SU-DHL-6 (cell line): ENCODE measurements around the gene DOCK9.

ENCODE experiments used
- H2AFZ ChIP-seq: fragments of 200-600 bp; sonication (generic); 2 replicates; pipeline ENCODE4 v1.6.1; 2014; ENCODE audit warnings: low read depth, mild to moderate bottlenecking, moderate library complexity, mixed read lengths, antibody characterized with exemption, low read length; ENCODE audit not compliant: severe bottlenecking
- H3F3A ChIP-seq: fragments of 200-600 bp; shearing (Covaris generic); 2 replicates; pipeline ENCODE4 v1.6.0; 2016; ENCODE audit warnings: antibody characterized with exemption, mild to moderate bottlenecking; ENCODE audit not compliant: insufficient read depth
- H3K27ac ChIP-seq: fragments of 200-600 bp; sonication (generic); 2 replicates; pipeline ENCODE4 v1.5.1; 2016; ENCODE audit warnings: low read depth, mild to moderate bottlenecking, low read length, moderate library complexity, mixed read lengths
- H3K27me3 ChIP-seq: fragments of 200-600 bp; sonication (generic), shearing (Covaris generic); 2 replicates; pipeline ENCODE4 v1.6.0; 2014; ENCODE audit warnings: mild to moderate bottlenecking, low read length
- H3K36me3 ChIP-seq: fragments of 200-600 bp; sonication (generic); 2 replicates; pipeline ENCODE4 v1.6.1; 2014; ENCODE audit warnings: mild to moderate bottlenecking, low read length, mixed read lengths
- H3K4me2 ChIP-seq: fragments of 300-600, 200-600 bp; shearing (Covaris generic), sonication (generic); 2 replicates; pipeline ENCODE4 v1.6.0; 2014; ENCODE audit warnings: low read length, low read depth, mild to moderate bottlenecking; ENCODE audit not compliant: poor library complexity, severe bottlenecking
- H3K4me3 ChIP-seq: fragments of 200-600 bp; sonication (generic); 2 replicates; pipeline ENCODE4 v1.5.1; 2014; ENCODE audit warnings: antibody characterized with exemption, low read length, mild to moderate bottlenecking, mixed read lengths; ENCODE audit not compliant: insufficient read depth, poor library complexity, severe bottlenecking
- H3K79me2 ChIP-seq: fragments of 200-600 bp; sonication (generic); 2 replicates; pipeline ENCODE4 v1.6.1; 2014; ENCODE audit warnings: mild to moderate bottlenecking, low read length, moderate library complexity; ENCODE audit not compliant: insufficient read depth
- H3K9ac ChIP-seq: fragments of 200-600 bp; sonication (generic); 2 replicates; pipeline ENCODE4 v1.7.0; 2014; ENCODE audit warnings: mild to moderate bottlenecking, low read length
- H3K9me2 ChIP-seq: fragments of 200-600 bp; sonication (generic); replicated peaks from 2 replicates; pipeline ENCODE4 v1.6.1; 2014; ENCODE audit warnings: low read length; ENCODE audit not compliant: insufficient read depth
- H3K9me3 ChIP-seq: fragments of 200-600 bp; sonication (generic); 2 replicates; pipeline ENCODE4 v1.6.1; 2014; ENCODE audit warnings: low read length, mixed read lengths; ENCODE audit not compliant: insufficient read depth
- H4K20me1 ChIP-seq: fragments of 200-600 bp; sonication (generic); 2 replicates; pipeline ENCODE4 v1.6.1; 2014; ENCODE audit warnings: low read depth, mild to moderate bottlenecking, antibody characterized with exemption, low read length, moderate library complexity, mixed read lengths
- CTCF ChIP-seq: fragments of 200-600 bp; sonication (generic); IDR thresholded peaks from one replicate; pipeline ENCODE4 v1.5.1; 2017; ENCODE audit warnings: antibody characterized with exemption, mild to moderate bottlenecking, low read length, moderate library complexity; ENCODE audit not compliant: insufficient read depth, poor library complexity, severe bottlenecking
- EZH2phosphoT487 ChIP-seq: fragments of 200-600 bp; sonication (generic), shearing (Covaris generic); conservative IDR thresholded peaks from 2 replicates; pipeline ENCODE4 v1.6.1; 2018; ENCODE audit warnings: mild to moderate bottlenecking, antibody characterized with exemption, low read length, moderate library complexity, mixed read lengths

Gene DOCK9

DNA sequence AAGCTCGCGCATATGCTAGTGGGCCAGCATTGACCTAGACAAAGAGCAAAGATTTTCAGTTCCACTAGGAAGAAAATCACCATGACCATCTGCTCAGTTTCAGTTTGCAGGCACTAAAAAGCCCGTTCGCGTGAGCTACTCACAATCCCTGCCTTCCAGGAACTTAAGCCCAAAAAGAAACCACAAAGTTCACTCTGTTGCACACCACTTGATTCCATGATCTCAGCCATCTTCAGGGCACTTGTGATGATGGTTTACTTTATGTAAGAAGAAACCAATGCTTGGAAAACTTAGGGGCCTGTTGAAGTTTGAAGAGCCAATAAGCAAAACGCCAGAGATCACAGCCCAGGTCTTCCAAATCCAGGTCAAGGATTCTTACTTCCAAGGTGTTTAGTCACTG lies 180.4 kb downstream of the DOCK9 start:
- no peaks in the 10 kb centered on the region for H3K36me3 ChIP-seq
- no peaks in the 10 kb centered on the region for H3K9me2 ChIP-seq
- no peaks in the 10 kb centered on the region for H4K20me1 ChIP-seq
- no peak overlapping the region for H2AFZ ChIP-seq
- H3K79me2 ChIP-seq, result no peaks in the 10 kb centered on the region
- H3K9me3 ChIP-seq, result no peaks in the 10 kb centered on the region
- no peak overlapping the region for H3K27ac ChIP-seq
- no peak overlapping the region for H3K4me2 ChIP-seq
- TF ChIP-seq CTCF, result no peak
- no peak for TF ChIP-seq EZH2phosphoT487
- no peaks in the 10 kb centered on the region for H3F3A ChIP-seq
- H3K9ac ChIP-seq, result no peak overlapping the region
- H3K27me3 ChIP-seq, result no peaks in the 10 kb centered on the region
- H3K4me3 ChIP-seq, result no peak overlapping the region

GRCh38 chr13:98796798-98797197 lies 181.1 kb downstream of the DOCK9 start:
- no peaks in the 10 kb centered on the region for H3K9me2 ChIP-seq
- H3K9me3 ChIP-seq, result no peaks in the 10 kb centered on the region
- no peaks in the 10 kb centered on the region for H3K79me2 ChIP-seq
- H2AFZ ChIP-seq, result no peak overlapping the region
- H3K36me3 ChIP-seq, result no peaks in the 10 kb centered on the region
- H3K27ac ChIP-seq, result no peak overlapping the region
- no peak for TF ChIP-seq CTCF
- no peak for TF ChIP-seq EZH2phosphoT487
- no peaks in the 10 kb centered on the region for H4K20me1 ChIP-seq
- H3K9ac ChIP-seq, result no peak overlapping the region
- H3K4me2 ChIP-seq, result no peak overlapping the region
- no peaks in the 10 kb centered on the region for H3K27me3 ChIP-seq
- H3F3A ChIP-seq, result no peaks in the 10 kb centered on the region
- H3K4me3 ChIP-seq, result no peak overlapping the region

DNA sequence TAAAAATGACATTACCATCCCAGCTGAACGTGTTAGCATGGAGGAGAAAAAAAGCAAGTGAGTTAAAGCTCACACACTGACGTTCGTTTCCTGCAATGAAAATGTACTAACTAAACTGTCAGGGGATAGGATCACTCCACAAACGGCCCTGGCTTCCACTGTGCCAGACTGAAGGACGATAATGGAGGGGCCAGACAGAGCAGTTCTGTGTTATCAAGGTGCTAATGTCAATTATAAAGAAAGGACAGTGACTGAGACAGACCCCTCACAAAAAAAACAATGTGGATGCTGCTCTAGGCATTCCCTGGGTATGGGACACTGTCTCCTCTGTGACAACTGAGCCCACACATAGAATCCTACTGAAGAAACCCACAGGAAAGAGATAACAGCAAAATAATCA lies 181.7 kb downstream of the DOCK9 start:
- no peaks in the 10 kb centered on the region for H3K27me3 ChIP-seq
- no peak overlapping the region for H3K27ac ChIP-seq
- no peaks in the 10 kb centered on the region for H3K36me3 ChIP-seq
- H3K9me2 ChIP-seq, result no peaks in the 10 kb centered on the region
- H3F3A ChIP-seq, result no peaks in the 10 kb centered on the region
- H4K20me1 ChIP-seq, result no peaks in the 10 kb centered on the region
- no peaks in the 10 kb centered on the region for H3K9me3 ChIP-seq
- no peak overlapping the region for H3K4me3 ChIP-seq
- no peaks in the 10 kb centered on the region for H3K79me2 ChIP-seq
- H2AFZ ChIP-seq, result no peak overlapping the region
- TF ChIP-seq CTCF, result no peak
- TF ChIP-seq EZH2phosphoT487, result no peak
- H3K4me2 ChIP-seq, result no peak overlapping the region
- H3K9ac ChIP-seq, result no peak overlapping the region

GRCh38 chr13:98795220-98795619 lies 182.6 kb downstream of the DOCK9 start:
- no peaks in the 10 kb centered on the region for H3K9me3 ChIP-seq
- no peak overlapping the region for H2AFZ ChIP-seq
- no peaks in the 10 kb centered on the region for H3K79me2 ChIP-seq
- H3K9ac ChIP-seq, result no peak overlapping the region
- TF ChIP-seq EZH2phosphoT487 (no peak), CTCF (no peak)
- H3K9me2 ChIP-seq, result no peaks in the 10 kb centered on the region
- no peaks in the 10 kb centered on the region for H3K27me3 ChIP-seq
- H3K36me3 ChIP-seq, result no peaks in the 10 kb centered on the region
- no peak overlapping the region for H3K4me2 ChIP-seq
- H3F3A ChIP-seq, result no peaks in the 10 kb centered on the region
- no peak overlapping the region for H3K27ac ChIP-seq
- no peaks in the 10 kb centered on the region for H4K20me1 ChIP-seq
- H3K4me3 ChIP-seq, result no peak overlapping the region
